SKM-1 (cell line): ENCODE data around the gene SELL.
"Not testable (repeated sequence)": the region's sequence is repeated elsewhere in the genome, so short reads cannot be mapped to it uniquely, and the experiment has no call there.

Experiments used
- DNase-seq: peaks from one replicate; lab custom pipeline; 2025; ENCODE audit not compliant: unreplicated experiment; lab: John Stamatoyannopoulos, UW

Gene SELL

GRCh38 chr1:169707912-169708604, 3.4 kb downstream of the SELL start:
- no peak for DNase-seq

GRCh38 chr1:169704797-169705196, 6.6 kb downstream of the SELL start:
- no peak for DNase-seq

- DNase-seq: no peak
These were observed 10.0 kb downstream of the SELL start for GRCh38 chr1:169701261-169702005.

- DNase-seq: no peak
These were observed 11.7 kb downstream of the SELL start for GRCh38 chr1:169699707-169700106.

DNA sequence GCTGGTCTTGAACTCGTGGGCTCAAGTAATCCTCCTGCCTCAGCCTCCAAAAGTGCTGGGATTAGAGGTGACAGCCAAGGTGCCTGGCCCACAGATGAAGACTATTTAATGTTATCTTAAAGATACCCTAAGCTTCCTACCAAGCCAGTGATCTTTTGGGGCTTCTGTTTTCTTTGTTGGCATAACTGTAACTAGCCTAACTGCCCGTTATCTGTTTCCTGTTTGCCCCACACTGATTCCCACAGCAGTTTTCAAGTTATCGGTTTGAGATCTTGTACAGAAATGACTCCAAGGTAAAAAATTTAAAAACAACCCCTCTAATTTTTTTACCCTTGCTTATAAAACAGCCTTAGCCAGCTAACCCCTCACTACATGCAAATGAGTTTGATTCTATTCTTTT, 12.4 kb downstream of the SELL start:
- no peak for DNase-seq

DNA sequence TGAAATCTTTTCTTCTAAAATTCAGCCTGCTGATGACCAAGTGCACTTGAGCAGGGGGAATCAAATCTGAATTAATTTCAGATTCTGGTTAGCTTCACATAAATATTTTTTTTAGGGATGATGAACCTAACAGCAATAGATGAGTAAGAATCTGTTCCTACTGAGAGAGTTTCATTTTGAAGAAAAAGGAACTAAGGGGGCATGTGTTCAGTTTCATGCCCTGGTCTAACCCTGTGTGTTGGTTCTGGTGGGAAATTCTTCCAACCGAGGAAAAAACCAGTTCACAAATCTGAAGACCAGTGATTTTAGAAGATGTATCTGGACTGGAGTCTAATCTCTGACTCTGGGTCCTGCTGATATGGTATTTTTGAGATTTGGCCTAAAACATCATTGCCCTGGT, 13.7 kb downstream of the SELL start:
- DNase-seq: no peak

DNA sequence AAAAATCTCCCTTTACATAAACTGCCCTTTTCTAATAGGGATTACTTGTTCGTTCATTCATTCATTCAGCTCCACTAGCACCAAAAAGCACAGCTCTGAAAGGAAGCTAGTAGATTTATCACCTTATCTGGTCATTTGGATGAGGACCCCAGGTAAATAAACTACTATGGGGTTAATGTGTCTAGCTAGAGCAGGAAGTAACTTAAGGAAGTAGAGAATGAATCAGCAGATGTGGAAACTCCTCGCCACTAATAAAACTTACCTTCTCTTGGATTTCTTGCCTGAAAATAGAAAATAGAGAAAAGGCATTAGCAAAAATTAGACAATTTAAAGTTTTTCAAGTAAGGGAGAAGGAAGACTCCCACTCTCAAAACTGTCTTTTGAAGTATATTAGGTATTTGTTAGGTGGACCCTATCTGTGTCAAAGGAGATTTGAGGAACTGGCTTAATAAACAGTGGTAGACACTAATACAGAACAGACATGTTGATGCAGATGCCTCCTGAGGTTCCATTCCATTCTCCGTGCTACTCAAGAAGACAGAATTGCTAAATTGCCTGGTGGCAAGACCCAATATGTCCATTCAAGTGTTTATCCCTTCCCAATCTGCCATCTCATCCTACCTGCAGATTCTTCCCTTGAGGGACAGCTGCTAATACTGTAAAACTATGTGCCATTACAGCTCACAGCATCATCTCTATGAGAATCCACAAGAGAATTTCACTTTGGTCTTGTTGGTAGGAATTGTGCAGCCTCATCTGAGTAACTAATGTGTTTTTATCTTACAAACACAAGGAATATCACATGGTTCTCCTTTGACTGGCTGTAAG, 14.9 kb downstream of the SELL start:
- DNase-seq: peak; percentile 76

DNA sequence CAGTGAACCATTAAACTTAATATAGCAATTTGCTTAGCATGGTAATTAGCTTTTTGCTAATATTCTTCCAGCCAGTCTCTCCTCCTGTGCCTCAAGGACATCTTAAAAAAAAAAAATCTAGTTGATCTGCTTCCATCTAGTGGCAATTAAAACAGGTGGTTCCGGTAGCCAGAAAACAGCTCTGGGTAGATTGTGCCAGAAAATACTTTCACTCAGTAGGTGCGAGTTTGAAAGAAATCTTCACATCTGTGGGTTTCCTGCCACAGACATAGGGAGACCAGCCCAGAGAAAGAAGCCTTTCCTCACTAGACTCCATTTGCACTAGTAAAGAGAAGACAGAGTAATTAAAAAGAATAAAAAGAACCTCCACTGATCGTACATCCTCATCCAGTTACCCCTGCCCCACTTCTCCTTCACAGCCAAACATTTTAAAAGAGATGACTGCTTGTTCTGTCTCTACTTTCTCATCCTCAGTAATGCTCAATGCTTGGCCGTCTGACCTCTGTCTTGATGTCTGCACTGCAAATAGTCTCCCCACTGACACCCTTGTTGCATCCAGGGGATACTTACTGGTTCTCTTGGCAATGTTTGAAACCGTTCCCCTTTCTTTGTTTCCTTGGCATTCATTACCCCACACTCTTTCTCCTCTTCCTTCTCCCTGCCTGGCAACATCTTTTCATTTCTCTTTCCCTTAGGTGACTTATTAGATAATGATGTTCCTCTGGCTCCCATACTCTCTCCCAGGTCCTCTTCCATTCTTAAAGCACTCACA, 16.9 kb downstream of the SELL start:
- DNase-seq: no peak

DNA sequence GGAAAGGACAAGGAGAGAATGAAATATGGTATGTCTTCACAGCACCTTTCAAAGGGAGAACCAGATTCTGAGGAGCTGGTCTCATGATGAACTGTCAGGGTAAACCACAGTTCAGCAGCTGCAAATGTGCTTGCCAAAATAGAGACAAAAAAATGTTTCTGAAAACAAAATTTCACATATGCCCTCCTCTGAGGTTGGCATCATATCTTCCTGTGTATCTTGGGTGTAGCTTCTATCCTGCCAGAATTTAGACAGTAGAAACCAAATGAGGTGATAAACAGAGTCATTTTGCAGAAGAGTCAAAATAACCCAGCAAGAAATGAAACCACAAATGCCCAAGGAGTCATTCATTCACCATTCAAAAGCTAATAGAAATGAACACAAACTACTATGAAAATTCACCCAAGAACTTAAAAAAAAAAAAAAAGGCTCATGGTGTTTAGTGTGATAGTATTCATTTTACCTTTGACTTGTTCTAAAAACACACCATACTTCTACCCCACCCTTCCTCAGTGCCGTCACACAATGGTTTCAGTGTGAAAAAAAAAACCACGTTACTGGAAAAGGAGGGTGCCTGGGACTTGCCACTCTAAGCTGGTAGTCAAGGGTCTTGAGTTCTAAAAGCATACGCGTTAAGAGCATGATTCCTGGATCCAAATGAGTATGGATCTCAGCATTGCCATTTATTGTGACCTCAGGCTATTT, 18.5 kb downstream of the SELL start:
- DNase-seq: no peak

GRCh38 chr1:169690489-169690888, 20.9 kb downstream of the SELL start:
- DNase-seq: no peak

DNA sequence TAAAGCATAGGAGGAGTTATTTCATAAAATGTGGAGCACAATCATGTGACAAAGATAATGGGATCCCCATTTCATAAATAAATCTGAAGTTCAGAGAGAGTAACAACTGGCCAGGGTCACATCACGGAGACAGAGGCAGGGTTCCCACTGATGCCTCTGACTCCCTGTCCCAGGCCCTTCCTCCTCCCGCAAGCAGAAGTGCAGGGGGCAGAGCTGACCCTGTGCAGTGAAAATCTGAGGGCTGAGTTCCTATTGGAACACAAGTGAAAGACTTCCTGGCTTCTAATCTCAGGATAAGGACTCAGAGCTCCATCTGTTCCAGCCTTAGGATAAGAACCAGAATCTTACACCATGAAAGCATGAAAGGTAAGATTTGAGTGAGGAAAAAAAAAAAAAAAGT, 22.0 kb downstream of the SELL start:
- no peak for DNase-seq

GRCh38 chr1:169688377-169688776, 23.0 kb downstream of the SELL start:
- not testable (repeated sequence) for DNase-seq

DNA sequence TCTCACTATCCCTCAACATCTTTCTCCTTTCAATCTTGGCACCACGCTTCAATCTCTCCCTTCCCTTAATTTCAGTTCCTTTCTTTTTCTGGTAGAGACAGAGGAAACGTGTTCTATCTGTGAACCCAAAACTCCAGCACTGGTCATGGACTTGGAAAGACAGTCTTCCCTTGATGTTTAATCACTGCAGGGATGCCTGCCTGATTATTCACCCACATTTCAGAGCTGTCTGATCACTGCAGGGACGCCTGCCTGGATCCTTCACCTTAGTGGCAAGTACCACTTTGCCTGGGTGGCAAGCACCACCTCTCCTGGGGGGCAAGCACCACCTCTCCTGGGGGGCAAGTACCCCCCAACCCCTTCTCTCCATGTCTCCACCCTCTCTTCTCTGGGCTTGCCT, 27.8 kb downstream of the SELL start:
- DNase-seq: no peak

DNA sequence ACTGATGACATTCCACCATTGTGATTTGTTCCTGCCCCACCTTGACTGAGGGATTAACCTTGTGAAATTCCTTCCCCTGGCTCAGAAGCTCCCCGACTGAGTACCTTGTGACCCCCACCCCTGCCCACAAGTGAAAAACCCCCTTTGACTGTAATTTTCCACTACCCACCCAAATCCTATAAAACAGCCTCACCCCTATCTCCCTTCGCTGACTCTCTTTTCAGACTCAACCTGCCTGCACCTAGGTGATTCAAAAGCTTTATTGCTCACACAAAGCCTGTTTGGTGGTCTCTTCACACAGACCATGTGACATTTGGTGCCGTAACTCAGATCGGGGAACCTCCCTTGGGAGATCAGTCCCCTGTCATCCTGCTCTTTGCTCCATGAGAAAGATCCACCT, 28.3 kb downstream of the SELL start:
- not testable (repeated sequence) for DNase-seq

DNA sequence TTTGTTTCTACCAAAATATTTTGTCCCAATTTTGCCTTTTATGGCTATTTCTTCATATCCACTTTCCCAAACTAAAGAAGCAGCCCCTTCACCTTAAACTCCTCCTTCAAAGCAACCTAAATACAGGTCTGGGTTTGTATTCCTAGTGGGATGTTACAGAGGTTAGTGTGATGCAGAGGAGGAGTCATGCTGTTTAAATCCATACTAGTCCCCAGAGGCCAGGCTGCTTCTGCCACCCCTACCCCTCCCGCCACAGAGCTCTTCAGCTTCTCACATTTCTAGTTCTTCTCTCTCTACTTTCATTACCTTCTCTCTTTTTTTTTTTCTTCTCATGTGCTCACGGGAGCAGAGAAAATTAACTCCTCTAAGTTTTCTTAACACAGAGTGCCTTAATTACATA, 29.3 kb downstream of the SELL start:
- no peak for DNase-seq

DNA sequence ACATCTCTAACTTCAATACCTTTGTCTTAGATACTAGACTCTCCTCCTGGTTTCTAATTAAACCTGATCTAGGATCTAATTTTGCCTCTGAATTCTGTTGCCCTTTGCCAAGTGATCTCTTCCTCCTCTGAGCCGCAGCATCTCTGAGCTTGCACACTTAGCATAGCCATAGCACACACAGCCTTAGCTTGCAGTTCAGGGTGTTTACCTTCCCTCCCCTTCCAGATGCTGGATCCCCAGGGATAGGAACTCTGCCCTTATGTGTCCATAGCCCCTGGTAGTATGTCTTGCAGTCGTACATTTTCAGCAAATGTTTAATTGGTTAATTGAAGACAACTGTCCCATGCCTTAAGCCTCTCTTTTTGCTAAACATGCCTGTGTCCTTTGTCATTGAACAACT, 30.3 kb downstream of the SELL start:
- no peak for DNase-seq

GRCh38 chr1:169680377-169681019, 30.9 kb downstream of the SELL start:
- no peak for DNase-seq

- no peak for DNase-seq
These were observed 31.7 kb downstream of the SELL start for GRCh38 chr1:169679692-169680091.

- DNase-seq: no peak
These were observed 35.4 kb downstream of the SELL start for GRCh38 chr1:169676001-169676400.

DNA sequence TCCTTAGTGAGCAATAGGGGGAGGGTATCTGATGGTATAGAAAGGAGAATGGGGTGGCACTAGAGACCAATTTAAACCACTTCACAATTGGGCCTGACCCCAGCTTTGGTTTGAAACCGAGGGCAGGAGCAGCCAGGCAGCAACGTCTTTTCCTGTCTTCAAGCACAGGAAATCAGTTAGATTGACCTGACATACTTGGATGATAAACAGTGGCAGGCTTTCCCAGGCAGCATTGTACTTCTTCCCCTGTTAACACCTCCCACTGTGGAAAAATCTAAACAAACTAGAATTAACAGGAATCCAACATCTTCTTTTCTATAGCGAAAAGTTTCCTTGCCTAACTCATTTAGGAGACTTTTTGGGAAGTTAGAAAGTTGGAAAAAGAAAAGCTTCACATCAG, 40.6 kb downstream of the SELL start:
- DNase-seq: no peak
